Smooth muscle cell (in vitro differentiated cells): ENCODE results near the gene SLC4A7. TPM values are rescaled to one million over a fixed set of nuclear protein-coding genes. Genes with fewer than 3 reads are reported as not detected.

Experiments used
- DNase-seq: peaks from one replicate; lab custom pipeline; 2025; ENCODE audit not compliant: unreplicated experiment; lab: John Stamatoyannopoulos, UW
- H2AFZ ChIP-seq: fragments of 200-600 bp; sonication (generic); 2 replicates; pipeline ENCODE4 v1.6.0; 2016; ENCODE audit warnings: antibody characterized with exemption, low read depth, mild to moderate bottlenecking
- H3F3A ChIP-seq: fragments of 200-600 bp; sonication (generic); 2 replicates; pipeline ENCODE4 v1.6.0; 2017; ENCODE audit warnings: antibody characterized with exemption, low read depth
- H3K27ac ChIP-seq: fragments of 200-600 bp; sonication (generic); 2 replicates; pipeline ENCODE4 v1.5.1; 2016; ENCODE audit warnings: low read depth, mild to moderate bottlenecking
- H3K27me3 ChIP-seq: fragments of 200-600 bp; sonication (generic); 2 replicates; pipeline ENCODE4 v1.6.1; 2016; ENCODE audit warnings: low read depth, mild to moderate bottlenecking
- H3K36me3 ChIP-seq: fragments of 200-600 bp; sonication (generic); 2 replicates; pipeline ENCODE4 v1.5.1; 2016; ENCODE audit warnings: low read depth
- H3K4me1 ChIP-seq: fragments of 200-600 bp; sonication (generic); 2 replicates; pipeline ENCODE4 v1.5.1; 2016; ENCODE audit warnings: low read depth
- H3K4me2 ChIP-seq: fragments of 200-600 bp; sonication (generic); 2 replicates; pipeline ENCODE4 v1.6.0; 2016; ENCODE audit warnings: mild to moderate bottlenecking
- H3K4me3 ChIP-seq: fragments of 200-600 bp; sonication (generic); 2 replicates; pipeline ENCODE4 v1.5.1; 2016; ENCODE audit warnings: mild to moderate bottlenecking
- H3K79me2 ChIP-seq: fragments of 200-600 bp; sonication (generic); 2 replicates; pipeline ENCODE4 v1.6.0; 2016; ENCODE audit warnings: low read depth, mild to moderate bottlenecking
- H3K9ac ChIP-seq: fragments of 200-600 bp; sonication (generic); 2 replicates; pipeline ENCODE4 v1.6.0; 2016; ENCODE audit warnings: low read depth
- H3K9me3 ChIP-seq: fragments of 200-600 bp; sonication (generic); replicated peaks from 2 replicates; pipeline ENCODE4 v1.5.1; 2016; ENCODE audit warnings: low read depth
- H4K20me1 ChIP-seq: fragments of 200-600 bp; sonication (generic); 2 replicates; pipeline ENCODE4 v1.6.0; 2016; ENCODE audit warnings: low read depth
- CTCF ChIP-seq: fragments of 200-600 bp; sonication (generic); IDR thresholded peaks from 2 replicates; pipeline ENCODE4 v1.5.1; 2017; ENCODE audit warnings: borderline replicate concordance, mild to moderate bottlenecking, antibody characterized with exemption; ENCODE audit not compliant: insufficient read depth, poor library complexity, severe bottlenecking
- WGBS: methylation state at CpG from one replicate; pipeline ENCODE4 v1.1.7; 2016; ENCODE audit warnings: low lambda C conversion rate; 5-methylcytosine and 5-hydroxymethylcytosine counted together
- polyA plus RNA-seq: library from polyadenylated mRNA; unstranded; fragments of >200 nt; fragmentation: Nextera tagmentation; extraction: Ambion mirVana; gene quantifications from 2 replicates; pipeline ENCODE4 v1.2.1, GENCODE V29; 2016
- total RNA-seq: library from RNA; depleted of rRNA; stranded (reverse); fragments of >200 nt; gene quantifications from 2 replicates; pipeline ENCODE4 v1.2.3, GENCODE V29; 2014

The SLC4A7 gene
- total and polyA plus RNA-seq, 2 experiments from 2014 or later: 13.1 to 62.8 TPM

- H3K4me3 ChIP-seq: no peak overlapping the region
- 78% methylated on average over 6 of the region's 6 CpGs for WGBS
- no peak overlapping the region for H3K9ac ChIP-seq
- no peak overlapping the region for H3K4me2 ChIP-seq
- no peak overlapping the region for H3K27ac ChIP-seq
- H3K9me3 ChIP-seq: no peaks in the 10 kb centered on the region
- H4K20me1 ChIP-seq: peaks cover 5% of the 10 kb centered on the region
- no peaks in the 10 kb centered on the region for H3K79me2 ChIP-seq
- H3K27me3 ChIP-seq: no peaks in the 10 kb centered on the region
- H3K36me3 ChIP-seq: peaks cover 10% of the 10 kb centered on the region
- H3K4me1 ChIP-seq: no peaks in the 10 kb centered on the region
- TF ChIP-seq CTCF: no peak
- DNase-seq: no peak
- no peak overlapping the region for H2AFZ ChIP-seq
- no peaks in the 10 kb centered on the region for H3F3A ChIP-seq
Measured at GRCh38 chr3:27431116-27431515, 53.1 kb downstream of the SLC4A7 start.

- Histone ChIP-seq H4K20me1 (peaks cover 5% of the 10 kb centered on the region), H2AFZ (no peak overlapping the region), H3K9me3 (no peaks in the 10 kb centered on the region), H3K4me3 (no peak overlapping the region), H3K9ac (no peak overlapping the region), H3K27me3 (no peaks in the 10 kb centered on the region), H3F3A (no peaks in the 10 kb centered on the region), H3K36me3 (peaks cover 10% of the 10 kb centered on the region), H3K27ac (no peak overlapping the region), H3K4me2 (no peak overlapping the region), H3K4me1 (no peaks in the 10 kb centered on the region), H3K79me2 (no peaks in the 10 kb centered on the region)
- DNase-seq: no peak
- no peak for TF ChIP-seq CTCF
- WGBS: 95% methylated on average over 2 of the region's 2 CpGs
Measured at GRCh38 chr3:27429909-27430308, 54.3 kb downstream of the SLC4A7 start.

DNA sequence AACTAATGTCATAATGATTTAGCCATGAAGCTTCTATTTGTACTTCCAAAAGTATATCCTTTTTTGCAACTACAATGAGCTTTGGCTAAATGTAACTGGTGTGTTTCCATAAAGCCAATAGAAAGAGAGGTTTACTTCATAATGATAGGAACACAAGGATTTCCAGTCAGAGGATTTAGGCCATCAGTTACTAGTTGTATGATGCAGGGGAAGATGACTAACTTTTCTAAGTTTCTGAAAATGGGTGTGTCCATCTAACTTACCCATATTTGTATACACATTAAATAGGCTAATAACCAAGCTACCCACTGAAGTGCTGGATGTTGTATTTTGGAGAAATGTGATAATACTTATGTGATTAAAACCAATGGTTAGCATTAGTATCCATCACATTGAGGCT lies 55.7 kb downstream of the SLC4A7 start:
- peaks cover 6% of the 10 kb centered on the region for H3K36me3 ChIP-seq
- no peaks in the 10 kb centered on the region for H3K4me1 ChIP-seq
- TF ChIP-seq CTCF: no peak
- H3F3A ChIP-seq: no peaks in the 10 kb centered on the region
- H3K27ac ChIP-seq: no peak overlapping the region
- no peak overlapping the region for H3K4me2 ChIP-seq
- no peaks in the 10 kb centered on the region for H3K27me3 ChIP-seq
- no peak for DNase-seq
- H2AFZ ChIP-seq: no peak overlapping the region
- H3K9me3 ChIP-seq: no peaks in the 10 kb centered on the region
- no peaks in the 10 kb centered on the region for H3K79me2 ChIP-seq
- no peak overlapping the region for H3K9ac ChIP-seq
- H3K4me3 ChIP-seq: no peak overlapping the region
- H4K20me1 ChIP-seq: peaks cover 5% of the 10 kb centered on the region

GRCh38 chr3:27426926-27427325 lies 57.3 kb downstream of the SLC4A7 start:
- Histone ChIP-seq H3K36me3 (no peaks in the 10 kb centered on the region), H2AFZ (no peak overlapping the region), H3K4me1 (no peaks in the 10 kb centered on the region), H3K9ac (no peak overlapping the region), H3K27me3 (no peaks in the 10 kb centered on the region), H4K20me1 (no peaks in the 10 kb centered on the region), H3K4me3 (no peak overlapping the region), H3K4me2 (no peak overlapping the region), H3K27ac (no peak overlapping the region), H3K79me2 (no peaks in the 10 kb centered on the region), H3K9me3 (no peaks in the 10 kb centered on the region), H3F3A (no peaks in the 10 kb centered on the region)
- no peak for DNase-seq
- 88% methylated on average over 1 of the region's 1 CpG for WGBS
- no peak for TF ChIP-seq CTCF
